ENCODE data around the gene EPYC.

The EPYC gene

GRCh38 chr12:90958347-90958746 lies 46.4 kb downstream of the EPYC start:
- no peak overlapping the region for H3K9ac ChIP-seq (ENCODE audit: low read depth, low read length, poor library complexity)
- no peaks in the 10 kb centered on the region for H3K27me3 ChIP-seq (ENCODE audit: control insufficient read depth in 3 of 3, insufficient read depth in 3 of 3, low read depth in 1 of 3, low read length in 3 of 3)
- no peaks in the 10 kb centered on the region for H3K4me1 ChIP-seq (ENCODE audit: control insufficient read depth in 2 of 2, insufficient read depth in 1 of 2, low read depth in 1 of 2, low read length in 2 of 2)
- no peak overlapping the region for H2AK5ac ChIP-seq (ENCODE audit: low read depth, low read length)
- no peak overlapping the region for H3K4me3 ChIP-seq (ENCODE audit: low read length in 2 of 2)
- no peak overlapping the region for H2BK12ac ChIP-seq (ENCODE audit: low read length)
- no peak overlapping the region for H3K18ac ChIP-seq (ENCODE audit: low read length)
- no peak overlapping the region for H3K27ac ChIP-seq (replicated peaks; ENCODE audit: low read length)
- H3K9me3 ChIP-seq (replicated peaks in 1 of 2; ENCODE audit: control insufficient read depth in 2 of 2, insufficient read depth in 1 of 2, low read depth in 1 of 2, low read length in 2 of 2), result peaks cover 0 to 5% of the 10 kb centered on the region in 2 donors
- no peak overlapping the region for H4K91ac ChIP-seq (ENCODE audit: low read depth, low read length, poor library complexity)
- no peak overlapping the region for H2BK15ac ChIP-seq (ENCODE audit: low read length)
- H3K23ac ChIP-seq (ENCODE audit: low read depth, low read length, poor library complexity), result no peak overlapping the region
- no peak overlapping the region for H2BK120ac ChIP-seq (ENCODE audit: low read depth, low read length)
- no peak for DNase-seq (ENCODE audit: low spot score)
- no peaks in the 10 kb centered on the region for H3K36me3 ChIP-seq (replicated peaks in 1 of 2; ENCODE audit: control insufficient read depth in 2 of 2, insufficient read depth in 2 of 2, low read length in 2 of 2)
- no peak overlapping the region for H2BK5ac ChIP-seq (ENCODE audit: low read length)
- H3K79me1 ChIP-seq (ENCODE audit: low read depth, low read length), result no peaks in the 10 kb centered on the region
- no peak overlapping the region for H3K4me2 ChIP-seq (ENCODE audit: insufficient read depth, low read length, poor library complexity, severe bottlenecking)
- no peak overlapping the region for H3K4ac ChIP-seq (ENCODE audit: low read length)
- H3K14ac ChIP-seq (ENCODE audit: low read length), result no peak overlapping the region
- WGBS, 2 donors (ENCODE audit: extremely low coverage in 2 of 2, insufficient read length in 2 of 2, insufficient replicate concordance in 1 of 2), result no CpG with 5 or more reads among the region's 3 CpGs
- no peak overlapping the region for H4K8ac ChIP-seq (ENCODE audit: low read depth, low read length)
- peak overlapping the region; percentile 15 for H2AFZ ChIP-seq (ENCODE audit: low read length)

- H3K36me3 ChIP-seq (replicated peaks in 1 of 2; ENCODE audit: control insufficient read depth in 2 of 2, insufficient read depth in 2 of 2, low read length in 2 of 2), result no peaks in the 10 kb centered on the region
- H2BK15ac ChIP-seq (ENCODE audit: low read length), result no peak within 1 kb of the TSS
- H3K4ac ChIP-seq (ENCODE audit: low read length), result no peak within 1 kb of the TSS
- no peaks in the 10 kb centered on the region for H3K27me3 ChIP-seq (ENCODE audit: control insufficient read depth in 3 of 3, insufficient read depth in 3 of 3, low read depth in 1 of 3, low read length in 3 of 3)
- H2BK5ac ChIP-seq (ENCODE audit: low read length), result peak within 1 kb of the TSS; percentile 11
- H4K8ac ChIP-seq (ENCODE audit: low read depth, low read length), result no peak within 1 kb of the TSS
- peak within 1 kb of the TSS; percentile 58 for H3K14ac ChIP-seq (ENCODE audit: low read length)
- no peak within 1 kb of the TSS for H3K23ac ChIP-seq (ENCODE audit: low read depth, low read length, poor library complexity)
- H3K4me1 ChIP-seq (ENCODE audit: control insufficient read depth in 2 of 2, insufficient read depth in 1 of 2, low read depth in 1 of 2, low read length in 2 of 2), result no peaks in the 10 kb centered on the region
- no peak within 1 kb of the TSS for H3K4me3 ChIP-seq (ENCODE audit: low read length in 2 of 2)
- H3K4me2 ChIP-seq (ENCODE audit: insufficient read depth, low read length, poor library complexity, severe bottlenecking), result no peak within 1 kb of the TSS
- no peak within 1 kb of the TSS for H3K18ac ChIP-seq (ENCODE audit: low read length)
- H2BK12ac ChIP-seq (ENCODE audit: low read length), result no peak within 1 kb of the TSS
- no peak within 1 kb of the TSS for H2BK120ac ChIP-seq (ENCODE audit: low read depth, low read length)
- no peak within 1 kb of the TSS for H4K91ac ChIP-seq (ENCODE audit: low read depth, low read length, poor library complexity)
- no peak within 1 kb of the TSS for H3K9ac ChIP-seq (ENCODE audit: low read depth, low read length, poor library complexity)
- no peaks in the 10 kb centered on the region for H3K79me1 ChIP-seq (ENCODE audit: low read depth, low read length)
- H3K9me3 ChIP-seq (replicated peaks in 1 of 2; ENCODE audit: control insufficient read depth in 2 of 2, insufficient read depth in 1 of 2, low read depth in 1 of 2, low read length in 2 of 2), result peaks cover 0 to 5% of the 10 kb centered on the region in 2 donors
- DNase-seq (ENCODE audit: low spot score), result no peak
- WGBS, 2 donors (ENCODE audit: extremely low coverage in 2 of 2, insufficient read length in 2 of 2, insufficient replicate concordance in 1 of 2), result no CpG with 5 or more reads among the region's 22 CpGs
- H2AFZ ChIP-seq (ENCODE audit: low read length), result no peak within 1 kb of the TSS
- no peak within 1 kb of the TSS for H3K27ac ChIP-seq (replicated peaks; ENCODE audit: low read length)
- H2AK5ac ChIP-seq (ENCODE audit: low read depth, low read length), result peak within 1 kb of the TSS; percentile 41
These were observed 49.9 kb downstream of the EPYC start, which contains the start of gene CCER1 for GRCh38 chr12:90954921-90955320. CCER1 (minus strand) TSS chr12:90955176; CDS start chr12:90954742, 434 bp downstream.

- H3K4me3 ChIP-seq (ENCODE audit: low read length in 2 of 2), result no peak overlapping the region
- peak overlapping the region; percentile 11 for H2BK5ac ChIP-seq (ENCODE audit: low read length)
- no peak overlapping the region for H3K23ac ChIP-seq (ENCODE audit: low read depth, low read length, poor library complexity)
- H3K27me3 ChIP-seq (ENCODE audit: control insufficient read depth in 3 of 3, insufficient read depth in 3 of 3, low read depth in 1 of 3, low read length in 3 of 3), result no peaks in the 10 kb centered on the region
- H2BK120ac ChIP-seq (ENCODE audit: low read depth, low read length), result no peak overlapping the region
- no peak overlapping the region for H3K9ac ChIP-seq (ENCODE audit: low read depth, low read length, poor library complexity)
- H2AK5ac ChIP-seq (ENCODE audit: low read depth, low read length), result peak overlapping the region; percentile 41
- H3K4me1 ChIP-seq (ENCODE audit: control insufficient read depth in 2 of 2, insufficient read depth in 1 of 2, low read depth in 1 of 2, low read length in 2 of 2), result no peaks in the 10 kb centered on the region
- no peak overlapping the region for H3K27ac ChIP-seq (replicated peaks; ENCODE audit: low read length)
- no peak overlapping the region for H2AFZ ChIP-seq (ENCODE audit: low read length)
- no peaks in the 10 kb centered on the region for H3K79me1 ChIP-seq (ENCODE audit: low read depth, low read length)
- H3K9me3 ChIP-seq (replicated peaks in 1 of 2; ENCODE audit: control insufficient read depth in 2 of 2, insufficient read depth in 1 of 2, low read depth in 1 of 2, low read length in 2 of 2), result peaks cover 0 to 5% of the 10 kb centered on the region in 2 donors
- H3K18ac ChIP-seq (ENCODE audit: low read length), result no peak overlapping the region
- H3K36me3 ChIP-seq (replicated peaks in 1 of 2; ENCODE audit: control insufficient read depth in 2 of 2, insufficient read depth in 2 of 2, low read length in 2 of 2), result no peaks in the 10 kb centered on the region
- no peak overlapping the region for H3K4me2 ChIP-seq (ENCODE audit: insufficient read depth, low read length, poor library complexity, severe bottlenecking)
- no peak for DNase-seq (ENCODE audit: low spot score)
- WGBS, 2 donors (ENCODE audit: extremely low coverage in 2 of 2, insufficient read length in 2 of 2, insufficient replicate concordance in 1 of 2), result no CpG with 5 or more reads among the region's 25 CpGs
- H2BK12ac ChIP-seq (ENCODE audit: low read length), result no peak overlapping the region
- H2BK15ac ChIP-seq (ENCODE audit: low read length), result no peak overlapping the region
- peak overlapping the region; percentile 58 for H3K14ac ChIP-seq (ENCODE audit: low read length)
- no peak overlapping the region for H4K91ac ChIP-seq (ENCODE audit: low read depth, low read length, poor library complexity)
- H3K4ac ChIP-seq (ENCODE audit: low read length), result no peak overlapping the region
- H4K8ac ChIP-seq (ENCODE audit: low read depth, low read length), result no peak overlapping the region
These were observed 50.3 kb downstream of the EPYC start for GRCh38 chr12:90954428-90954827.

- no peak overlapping the region for H2BK120ac ChIP-seq (ENCODE audit: low read depth, low read length)
These were observed 50.8 kb downstream of the EPYC start for GRCh38 chr12:90953956-90954421.

More at GRCh38 chr12:90953956-90954421, 50.8 kb downstream of the EPYC start:
- no peak overlapping the region for H4K8ac ChIP-seq (ENCODE audit: low read depth, low read length)
- no peak overlapping the region for H2BK12ac ChIP-seq (ENCODE audit: low read length)
- peak overlapping the region; percentile 41 for H2AK5ac ChIP-seq (ENCODE audit: low read depth, low read length)
- H3K4ac ChIP-seq (ENCODE audit: low read length), result no peak overlapping the region
- H2BK15ac ChIP-seq (ENCODE audit: low read length), result no peak overlapping the region
- H2BK5ac ChIP-seq (ENCODE audit: low read length), result peak overlapping the region; percentile 11
- no peak overlapping the region for H3K18ac ChIP-seq (ENCODE audit: low read length)
- no peak overlapping the region for H3K9ac ChIP-seq (ENCODE audit: low read depth, low read length, poor library complexity)
- H3K9me3 ChIP-seq (replicated peaks in 1 of 2; ENCODE audit: control insufficient read depth in 2 of 2, insufficient read depth in 1 of 2, low read depth in 1 of 2, low read length in 2 of 2), result peaks cover 0 to 5% of the 10 kb centered on the region in 2 donors
- H3K79me1 ChIP-seq (ENCODE audit: low read depth, low read length), result no peaks in the 10 kb centered on the region
- WGBS, 2 donors (ENCODE audit: extremely low coverage in 2 of 2, insufficient read length in 2 of 2, insufficient replicate concordance in 1 of 2), result no CpG with 5 or more reads among the region's 32 CpGs
- H3K4me3 ChIP-seq (ENCODE audit: low read length in 2 of 2), result no peak overlapping the region
- H3K27ac ChIP-seq (replicated peaks; ENCODE audit: low read length), result no peak overlapping the region
- H4K91ac ChIP-seq (ENCODE audit: low read depth, low read length, poor library complexity), result no peak overlapping the region
- no peak overlapping the region for H3K23ac ChIP-seq (ENCODE audit: low read depth, low read length, poor library complexity)
- no peaks in the 10 kb centered on the region for H3K4me1 ChIP-seq (ENCODE audit: control insufficient read depth in 2 of 2, insufficient read depth in 1 of 2, low read depth in 1 of 2, low read length in 2 of 2)
- no peaks in the 10 kb centered on the region for H3K36me3 ChIP-seq (replicated peaks in 1 of 2; ENCODE audit: control insufficient read depth in 2 of 2, insufficient read depth in 2 of 2, low read length in 2 of 2)
- no peak overlapping the region for H3K4me2 ChIP-seq (ENCODE audit: insufficient read depth, low read length, poor library complexity, severe bottlenecking)
- H3K14ac ChIP-seq (ENCODE audit: low read length), result peak overlapping the region; percentile 58
- H3K27me3 ChIP-seq (ENCODE audit: control insufficient read depth in 3 of 3, insufficient read depth in 3 of 3, low read depth in 1 of 3, low read length in 3 of 3), result no peaks in the 10 kb centered on the region
- no peak overlapping the region for H2AFZ ChIP-seq (ENCODE audit: low read length)
- no peak for DNase-seq (ENCODE audit: low spot score)
